Endothelial cell of hepatic sinusoid (primary cell): ENCODE measurements around the gene FHL1.
"Not testable (repeated sequence)": the region's sequence is repeated elsewhere in the genome, so short reads cannot be mapped to it uniquely, and the experiment has no call there.

Source experiments
- in situ Hi-C: cut with HindIII; loops from 2 replicates; pipeline ENCODE4 v1.10.0; 2017; ENCODE audit warnings: low sequenced_read_pairs

FHL1 gene

DNA sequence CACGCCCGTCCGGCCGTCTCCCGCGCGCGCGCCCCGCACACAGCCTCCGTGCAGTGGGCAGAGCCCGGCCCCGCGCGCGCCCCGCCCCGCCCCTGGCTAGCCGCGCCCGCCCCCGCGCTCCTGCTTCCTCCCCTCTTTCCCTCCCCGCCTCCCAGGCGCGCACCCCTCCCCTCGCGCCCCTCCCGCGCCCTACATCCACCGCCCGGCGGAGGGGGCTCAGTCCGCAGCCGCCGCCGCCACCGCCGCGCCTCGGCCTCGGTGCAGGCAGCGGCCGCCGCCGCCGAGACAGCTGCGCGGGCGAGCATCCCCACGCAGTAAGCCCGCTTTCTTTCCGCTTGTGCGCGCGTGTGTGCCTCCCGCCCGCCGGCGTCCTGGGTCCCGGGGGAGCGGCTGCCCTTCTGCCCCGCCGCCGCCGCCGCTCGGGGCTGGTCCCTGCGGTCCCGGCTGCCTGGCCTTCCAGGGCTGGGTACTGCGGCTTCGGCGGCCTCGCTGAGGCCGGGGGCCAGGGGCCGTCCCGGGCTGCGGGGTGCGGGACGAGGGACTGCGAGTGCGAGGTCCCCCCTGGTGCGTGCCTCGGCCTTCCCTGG, at the start of gene FHL1:
Gene FHL1 (plus strand): TSS at position 219 of the 587 bp plus-strand sequence.
- in situ Hi-C loops = no loop called here

GRCh38 chrX:136097871-136098805, 49.2 kb upstream of the FHL1 start:
- in situ Hi-C loops = no loop called here

DNA sequence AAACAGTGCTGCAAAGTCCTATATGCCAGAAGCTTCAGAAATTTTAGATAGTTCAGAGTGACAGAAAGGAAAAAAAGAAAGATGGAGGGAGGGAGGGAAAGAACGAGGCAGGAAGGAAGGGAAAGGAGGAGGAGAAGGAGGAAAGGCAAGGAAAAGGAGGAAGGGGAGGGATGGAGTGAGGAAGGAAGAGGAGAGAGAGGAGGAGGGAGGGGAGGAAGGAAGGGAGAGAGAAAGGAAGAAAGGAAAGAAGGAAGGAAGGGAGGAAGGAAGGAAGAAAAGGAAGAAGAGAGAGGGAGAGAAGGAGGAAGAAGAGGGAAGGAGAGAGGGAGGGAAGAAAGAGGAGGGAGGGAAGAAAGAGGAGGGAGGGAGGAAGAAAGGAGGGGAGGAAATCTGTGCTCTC, 42.4 kb upstream of the FHL1 start:
- in situ Hi-C loops = no loop called here

DNA sequence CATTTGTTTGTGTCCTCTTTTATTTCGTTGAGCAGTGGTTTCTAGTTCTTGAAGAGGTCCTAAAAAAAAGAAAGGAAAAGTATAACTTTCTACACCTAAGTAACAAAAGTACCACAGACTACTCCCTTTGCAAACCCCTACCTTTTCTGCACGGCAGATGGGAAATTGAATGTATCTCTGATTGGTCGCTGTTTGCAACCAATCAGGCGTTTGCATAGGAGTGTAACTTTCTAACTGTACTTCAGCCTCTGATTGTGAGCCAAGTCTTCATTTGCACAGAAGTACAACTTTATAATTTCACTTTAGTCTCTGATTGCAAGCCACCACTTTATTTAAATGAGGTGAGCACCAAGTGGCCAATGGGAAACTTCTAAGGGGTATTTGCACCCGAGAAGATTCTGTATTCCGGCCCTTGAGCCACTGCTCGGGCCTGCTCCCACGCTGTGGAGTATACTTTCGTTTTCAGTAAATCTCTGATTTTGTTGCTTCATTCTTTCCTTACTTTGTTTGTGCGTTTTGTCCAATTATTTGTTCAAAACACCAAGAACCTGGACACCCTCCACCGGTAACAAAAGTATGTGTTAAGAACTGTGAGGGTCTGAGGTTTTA, 40.3 kb upstream of the FHL1 start:
- in situ Hi-C loops = no loop called here

DNA sequence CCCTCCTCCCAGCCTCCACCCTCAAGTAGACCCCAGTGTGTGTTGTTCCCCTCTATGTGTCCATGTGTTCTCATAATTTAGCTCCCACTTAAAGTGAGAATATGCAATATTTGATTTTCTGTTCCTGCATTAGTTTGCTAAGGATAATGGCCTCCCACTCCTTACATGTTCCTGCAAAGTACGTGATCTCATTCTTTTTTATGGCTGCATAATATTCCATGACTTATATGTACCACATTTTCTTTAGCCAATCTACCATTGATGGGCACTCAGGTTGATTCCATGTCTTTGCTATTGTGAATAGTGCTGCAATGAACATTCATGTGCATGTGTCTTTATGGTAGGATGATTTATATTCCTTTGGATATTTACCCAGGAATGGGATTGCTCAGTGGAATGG, 38.4 kb upstream of the FHL1 start:
- in situ Hi-C loops = not testable (repeated sequence)

DNA sequence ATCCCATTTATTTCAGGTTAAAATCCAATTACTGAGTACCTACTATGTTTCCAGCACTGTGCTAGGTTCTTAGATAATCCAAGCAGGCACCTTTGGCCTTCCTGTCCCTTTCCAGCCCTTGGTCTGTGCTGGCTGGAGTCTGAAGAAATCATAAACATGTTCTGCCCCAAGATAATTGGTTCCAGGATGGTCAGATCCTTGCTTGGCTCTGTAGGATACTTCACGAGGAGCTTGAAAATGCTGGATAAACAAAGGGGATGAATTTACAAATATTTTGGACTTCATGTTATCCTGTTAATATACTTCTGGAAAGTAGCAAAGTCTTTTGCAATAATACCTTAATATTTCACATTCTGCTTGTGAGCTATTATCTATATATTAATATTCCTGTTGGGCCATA, 35.0 kb upstream of the FHL1 start:
- in situ Hi-C loops = no loop called here

DNA sequence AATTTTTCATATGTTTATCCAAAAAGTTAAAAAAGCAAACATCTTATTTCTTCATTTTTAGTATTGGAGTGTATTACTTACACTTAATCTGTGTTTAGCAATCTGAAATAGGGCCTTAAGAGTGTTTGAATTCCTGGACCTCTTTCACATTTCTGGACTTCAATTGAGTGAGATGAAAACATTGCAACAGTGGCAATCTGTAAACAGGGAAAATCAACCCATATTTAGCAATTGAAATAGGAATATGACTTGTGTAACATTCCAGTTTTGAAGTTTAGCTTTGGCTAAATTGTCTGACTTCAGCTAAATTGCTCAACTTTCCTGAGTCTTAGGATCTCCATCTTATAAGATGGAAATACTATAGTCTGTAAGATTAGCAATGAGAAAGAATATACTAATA, 34.6 kb upstream of the FHL1 start:
- in situ Hi-C loops = no loop called here

DNA sequence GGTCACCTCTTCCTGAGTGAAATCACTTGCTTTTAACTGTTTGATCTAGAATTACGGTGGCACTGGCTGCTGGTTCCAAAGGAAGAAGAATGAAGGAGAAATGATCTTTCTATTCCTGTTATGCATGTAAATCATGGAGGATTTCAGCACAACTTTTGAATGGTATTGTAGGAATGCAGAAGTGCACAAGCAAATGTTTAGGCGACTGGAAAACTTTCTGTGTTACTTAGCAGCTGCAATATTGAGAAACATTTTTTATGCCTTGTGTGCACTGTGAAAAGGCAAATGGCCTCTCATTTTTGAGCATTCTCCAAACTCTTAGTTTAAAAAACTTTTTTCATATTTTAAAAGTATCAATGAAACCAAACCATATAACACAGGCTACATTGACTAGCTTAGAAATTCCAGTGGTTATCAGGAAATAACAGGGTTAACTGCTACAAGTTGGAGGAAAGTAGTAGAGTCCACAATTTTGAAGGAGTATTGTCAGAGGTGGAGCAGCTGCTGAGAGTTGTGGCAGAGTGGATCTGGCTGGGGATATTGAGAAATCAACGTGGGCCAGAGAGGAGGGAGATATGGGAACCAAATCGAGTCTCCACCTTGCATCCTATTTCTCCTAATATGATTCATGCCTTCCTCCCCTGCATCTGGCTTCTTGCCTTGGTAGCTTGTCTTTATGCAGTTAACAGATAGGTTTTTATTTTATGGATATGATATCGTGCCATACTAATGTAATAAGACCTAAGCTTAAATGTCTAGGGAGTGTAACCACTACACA, 32.0 kb upstream of the FHL1 start:
- in situ Hi-C loops = no loop called here

DNA sequence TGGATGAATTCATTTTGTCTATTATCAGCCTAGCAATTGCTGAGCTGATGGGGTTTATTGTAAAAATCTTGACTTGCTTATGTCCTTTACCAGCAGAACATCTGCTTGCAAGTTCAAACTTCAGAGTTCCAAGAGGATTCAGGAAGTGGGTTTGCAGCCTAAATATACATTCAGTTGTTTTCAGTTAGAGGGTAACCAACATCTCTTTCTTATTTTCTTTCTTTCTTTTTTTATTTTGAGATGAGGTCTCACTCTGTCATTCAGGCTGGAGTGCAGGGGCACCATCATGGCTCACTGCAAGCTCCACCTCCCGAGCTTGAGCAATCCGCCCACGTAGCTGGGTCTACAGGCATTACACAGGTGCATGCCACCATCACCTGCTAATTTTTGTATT, 31.4 kb upstream of the FHL1 start:
- in situ Hi-C loops = no loop called here

DNA sequence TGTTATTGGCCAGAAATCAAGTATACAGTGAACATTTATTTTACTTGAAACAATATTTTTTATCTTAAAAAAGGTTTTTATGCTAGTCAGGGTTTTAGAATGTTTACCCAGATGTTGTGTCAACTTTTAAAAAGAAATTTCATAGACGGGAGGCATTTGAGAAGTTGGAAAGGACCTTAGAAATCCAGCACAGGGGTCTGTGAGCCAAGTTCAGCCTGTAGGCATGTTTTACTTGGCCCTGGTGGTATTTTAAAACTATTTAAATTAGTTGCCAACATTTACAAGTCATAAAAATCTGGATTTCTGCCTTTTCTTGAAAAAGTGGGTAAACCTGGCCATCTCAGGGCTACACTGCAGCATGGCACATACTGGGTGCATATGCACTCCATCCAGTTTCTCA, 25.5 kb upstream of the FHL1 start:
- in situ Hi-C loops = no loop called here

- in situ Hi-C loops = no loop called here
Observed at GRCh38 chrX:136122207-136122606, 25.1 kb upstream of the FHL1 start.

DNA sequence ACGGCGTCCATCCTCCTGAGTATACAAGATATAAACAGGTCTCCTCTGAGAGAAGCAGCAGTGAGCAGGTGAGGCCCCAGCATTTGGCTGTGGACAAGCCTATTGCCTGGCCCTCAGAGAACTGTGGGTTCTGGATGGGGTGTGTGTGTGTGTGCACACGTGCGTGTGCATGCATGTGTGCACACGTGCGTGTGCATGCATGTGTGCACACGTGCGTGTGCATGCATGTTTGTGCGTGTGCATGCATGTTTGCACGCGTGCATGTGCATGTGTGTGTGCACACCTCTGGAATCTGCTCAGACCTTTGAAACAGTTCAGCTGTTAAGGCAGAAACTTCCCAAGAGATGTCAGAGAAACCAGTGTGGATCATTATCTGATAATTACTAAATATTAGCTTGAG, 22.2 kb upstream of the FHL1 start:
- in situ Hi-C loops = no loop called here

GRCh38 chrX:136126371-136126770, 21.0 kb upstream of the FHL1 start:
- in situ Hi-C loops = no loop called here

DNA sequence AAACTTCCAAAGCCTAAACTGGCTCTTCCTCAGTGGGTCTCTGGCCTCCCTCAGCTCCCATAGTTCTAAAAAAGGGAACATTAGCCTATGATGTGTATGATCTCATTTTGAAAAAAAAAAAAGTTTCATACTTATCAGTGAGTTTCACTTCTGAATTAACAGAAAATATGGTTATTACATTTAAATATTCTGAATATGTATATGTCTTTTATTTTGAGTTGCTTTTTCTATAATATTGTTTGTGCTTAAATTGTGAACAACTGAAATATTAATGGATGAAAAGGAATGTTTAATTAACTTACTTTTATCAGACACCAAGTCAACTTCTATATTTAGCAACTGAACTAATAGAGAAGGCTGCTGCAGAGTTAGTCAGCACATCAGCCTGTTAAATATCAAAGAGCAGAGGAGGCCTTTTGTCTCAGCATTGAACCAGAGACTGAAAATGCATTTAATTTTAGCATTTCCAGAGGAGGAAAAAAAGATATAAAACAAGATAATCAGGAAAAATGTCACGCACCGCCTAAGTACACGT, 20.4 kb upstream of the FHL1 start:
- in situ Hi-C loops = no loop called here

GRCh38 chrX:136128743-136129142, 18.6 kb upstream of the FHL1 start:
- in situ Hi-C loops = no loop called here

DNA sequence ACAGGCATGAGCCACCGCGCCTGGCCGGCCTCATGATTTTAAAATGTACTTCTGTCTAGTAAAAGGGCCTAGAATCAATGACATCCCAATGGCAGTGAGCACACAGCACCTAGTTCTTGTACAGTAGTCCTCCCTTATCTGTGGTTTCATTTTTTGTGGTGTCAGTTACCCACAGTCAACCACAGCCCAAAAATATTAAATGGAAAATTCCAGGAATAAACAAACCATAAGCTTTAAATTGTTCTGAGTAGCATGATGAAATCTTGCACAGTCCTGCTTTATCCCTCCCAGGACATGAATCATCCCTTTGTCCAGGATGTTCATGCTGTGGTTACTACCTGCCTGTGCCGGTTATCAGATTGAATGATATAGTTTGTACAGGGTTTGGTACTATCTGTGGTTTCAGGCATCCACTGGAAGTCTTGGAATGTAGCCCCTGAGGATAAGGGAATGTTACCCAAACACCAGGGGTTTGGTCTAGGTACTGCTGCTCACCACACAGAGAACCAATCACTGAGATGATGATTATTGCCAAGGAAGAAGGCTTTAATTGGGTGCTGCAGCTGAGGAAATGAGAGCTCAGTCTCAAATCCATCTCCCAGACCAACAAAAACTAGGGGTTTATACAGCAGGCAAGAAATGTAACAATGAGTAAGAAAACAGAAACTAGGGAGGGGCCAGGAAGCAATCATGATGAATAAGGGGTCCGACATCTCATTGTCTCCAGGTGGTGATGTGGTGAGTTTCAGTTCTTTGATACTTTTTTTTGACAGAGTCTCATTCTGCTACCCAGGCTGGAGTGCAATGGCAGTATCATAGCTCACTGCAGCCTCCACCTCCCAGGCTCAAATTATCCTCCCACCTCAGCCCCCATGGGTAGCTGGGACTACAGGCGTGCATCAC, 16.2 kb upstream of the FHL1 start:
- in situ Hi-C loops = no loop called here

- in situ Hi-C loops = no loop called here
Observed at GRCh38 chrX:136138939-136139338, 8.4 kb upstream of the FHL1 start.

- in situ Hi-C loops = no loop called here
Observed at GRCh38 chrX:136141569-136141968, 5.8 kb upstream of the FHL1 start.

GRCh38 chrX:136142592-136142991, 4.7 kb upstream of the FHL1 start:
- in situ Hi-C loops = no loop called here

DNA sequence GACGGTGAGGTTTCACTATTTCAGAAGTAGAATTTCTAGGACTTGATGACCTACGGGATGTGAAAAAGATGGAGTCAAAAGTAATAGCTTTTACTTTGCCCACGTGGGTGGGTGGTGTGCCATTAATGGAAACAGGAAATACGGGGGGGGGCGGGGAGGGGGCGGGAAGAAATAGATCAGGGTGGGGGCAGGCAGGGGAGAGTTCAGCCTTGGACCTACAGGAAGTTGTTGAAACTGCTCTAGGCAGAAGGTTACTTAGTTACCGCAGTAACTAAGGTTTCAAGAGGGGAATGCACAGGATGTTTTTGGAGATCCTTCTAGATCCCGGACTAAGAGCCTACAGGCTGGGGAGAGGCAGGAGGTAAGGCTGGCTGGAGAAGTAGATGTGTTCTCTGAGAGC, 3.6 kb upstream of the FHL1 start:
- in situ Hi-C loops = no loop called here
